ENCODE measurements around the gene CCNDBP1. TPM values are rescaled to one million over a fixed set of nuclear protein-coding genes. Genes with fewer than 3 reads are reported as not detected.

Gene CCNDBP1, protein sequence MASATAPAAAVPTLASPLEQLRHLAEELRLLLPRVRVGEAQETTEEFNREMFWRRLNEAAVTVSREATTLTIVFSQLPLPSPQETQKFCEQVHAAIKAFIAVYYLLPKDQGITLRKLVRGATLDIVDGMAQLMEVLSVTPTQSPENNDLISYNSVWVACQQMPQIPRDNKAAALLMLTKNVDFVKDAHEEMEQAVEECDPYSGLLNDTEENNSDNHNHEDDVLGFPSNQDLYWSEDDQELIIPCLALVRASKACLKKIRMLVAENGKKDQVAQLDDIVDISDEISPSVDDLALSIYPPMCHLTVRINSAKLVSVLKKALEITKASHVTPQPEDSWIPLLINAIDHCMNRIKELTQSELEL
- 77.4 and 117 TPM in 2 replicates for total RNA-seq
- polyA plus RNA-seq = 82.4 and 104 TPM in 2 replicates

DNA sequence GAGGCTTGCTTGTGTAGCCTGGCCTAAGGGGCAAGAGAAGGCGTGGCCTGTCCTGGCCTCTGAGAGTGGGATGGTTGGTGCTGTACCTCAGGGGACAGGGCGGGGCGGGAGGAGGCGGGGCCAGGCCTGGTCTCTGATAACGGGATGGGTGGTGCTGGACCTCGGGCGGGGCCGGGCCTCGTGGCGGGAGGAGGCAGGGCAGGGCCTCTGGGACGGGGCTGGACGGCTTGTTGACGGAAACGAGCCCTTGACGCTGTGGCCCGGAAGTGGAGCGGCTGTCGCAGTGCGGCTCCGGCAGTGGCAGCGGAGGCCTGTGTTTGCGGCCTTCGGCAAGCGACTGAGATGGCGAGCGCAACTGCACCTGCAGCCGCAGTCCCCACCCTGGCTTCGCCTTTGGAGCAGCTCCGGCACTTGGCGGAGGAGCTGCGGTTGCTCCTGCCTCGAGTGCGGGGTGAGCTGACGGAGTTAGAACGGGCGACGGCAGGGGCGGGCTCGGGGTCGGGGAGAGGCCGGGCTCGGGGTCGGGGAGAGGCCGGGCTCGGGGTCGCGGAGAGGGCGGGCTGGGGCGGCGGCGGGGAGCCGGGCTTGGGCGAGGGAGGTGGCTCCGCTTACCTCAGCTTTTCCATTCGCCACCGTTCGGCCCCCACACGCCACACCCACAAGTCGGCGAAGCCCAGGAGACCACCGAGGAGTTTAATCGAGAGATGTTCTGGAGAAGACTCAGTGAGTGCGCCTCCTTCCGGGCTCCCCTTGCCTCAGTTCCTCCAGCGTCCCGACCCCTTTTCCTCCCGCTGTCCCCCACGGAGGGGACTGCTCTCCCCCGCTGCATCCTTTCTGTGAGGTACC lies at the start of gene CCNDBP1:
CCNDBP1 (plus strand) TSS at position 247 of the 846 bp plus-strand sequence; CDS start at position 343, 96 bp downstream.
- peak; percentile 81 to 97 for DNase-seq (ENCODE audit: low read depth in 1 of 2, low spot score in 1 of 2)
- Histone ChIP-seq H3K27ac (peak within 1 kb of the TSS; percentile 92), H3K9me3 (ENCODE audit: low read depth) (no peaks in the 10 kb centered on the region), H3K4me1 (ENCODE audit: low read depth) (peaks cover 2% of the 10 kb centered on the region), H3K36me3 (peaks cover 5% of the 10 kb centered on the region), H3K4me3 (peak within 1 kb of the TSS; percentile 58), H3K27me3 (no peaks in the 10 kb centered on the region)
- TF ChIP-seq, protein P1, sequence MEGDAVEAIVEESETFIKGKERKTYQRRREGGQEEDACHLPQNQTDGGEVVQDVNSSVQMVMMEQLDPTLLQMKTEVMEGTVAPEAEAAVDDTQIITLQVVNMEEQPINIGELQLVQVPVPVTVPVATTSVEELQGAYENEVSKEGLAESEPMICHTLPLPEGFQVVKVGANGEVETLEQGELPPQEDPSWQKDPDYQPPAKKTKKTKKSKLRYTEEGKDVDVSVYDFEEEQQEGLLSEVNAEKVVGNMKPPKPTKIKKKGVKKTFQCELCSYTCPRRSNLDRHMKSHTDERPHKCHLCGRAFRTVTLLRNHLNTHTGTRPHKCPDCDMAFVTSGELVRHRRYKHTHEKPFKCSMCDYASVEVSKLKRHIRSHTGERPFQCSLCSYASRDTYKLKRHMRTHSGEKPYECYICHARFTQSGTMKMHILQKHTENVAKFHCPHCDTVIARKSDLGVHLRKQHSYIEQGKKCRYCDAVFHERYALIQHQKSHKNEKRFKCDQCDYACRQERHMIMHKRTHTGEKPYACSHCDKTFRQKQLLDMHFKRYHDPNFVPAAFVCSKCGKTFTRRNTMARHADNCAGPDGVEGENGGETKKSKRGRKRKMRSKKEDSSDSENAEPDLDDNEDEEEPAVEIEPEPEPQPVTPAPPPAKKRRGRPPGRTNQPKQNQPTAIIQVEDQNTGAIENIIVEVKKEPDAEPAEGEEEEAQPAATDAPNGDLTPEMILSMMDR (IDR thresholded peaks at IDR 0.05; ENCODE audit: low read depth, low read length) = peak; percentile 50

DNA sequence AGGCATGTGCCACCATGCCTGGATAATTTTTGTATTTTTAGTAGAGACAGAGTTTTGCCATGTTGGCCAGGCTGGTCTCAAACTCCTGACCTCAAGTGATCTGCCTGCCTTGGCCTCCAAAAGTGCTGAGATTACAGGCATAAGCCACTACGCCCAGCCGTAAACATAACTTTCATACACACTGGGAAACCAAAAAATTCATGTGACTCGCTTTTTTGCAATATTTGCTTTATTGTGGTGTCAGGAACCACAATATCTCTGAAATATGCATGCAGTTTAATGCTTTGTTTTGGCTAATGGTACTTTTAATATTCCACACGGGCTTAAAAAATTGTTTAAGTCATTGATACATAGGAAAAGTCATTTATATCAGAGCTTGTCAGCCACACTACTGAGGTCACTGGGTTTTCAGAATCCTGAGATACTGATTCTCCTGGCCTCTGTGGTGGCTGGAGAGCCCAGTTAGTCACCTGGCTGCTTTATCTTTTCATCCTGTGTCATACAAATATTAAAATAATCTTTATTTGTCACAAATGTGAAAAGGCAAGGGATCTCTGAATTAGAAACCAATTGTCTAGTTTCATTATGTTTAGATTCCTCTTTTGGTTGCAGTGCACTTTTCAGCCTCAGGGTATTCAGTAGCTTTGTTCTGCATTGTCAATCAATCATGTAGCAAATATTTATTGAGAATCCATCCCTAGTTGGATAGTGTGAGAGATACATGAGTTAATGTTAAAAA lies 41.8 kb upstream of the CCNDBP1 start:
- Histone ChIP-seq H3K27ac (no peak overlapping the region), H3K9me3 (ENCODE audit: low read depth) (no peaks in the 10 kb centered on the region), H3K4me1 (ENCODE audit: low read depth) (no peaks in the 10 kb centered on the region), H3K27me3 (no peaks in the 10 kb centered on the region), H3K4me3 (no peak overlapping the region), H3K36me3 (peaks cover 3% of the 10 kb centered on the region)
- TF ChIP-seq, protein P1 (IDR thresholded peaks at IDR 0.05; ENCODE audit: low read depth, low read length) = no peak
- no peak for DNase-seq (ENCODE audit: low read depth in 1 of 2, low spot score in 1 of 2)

DNA sequence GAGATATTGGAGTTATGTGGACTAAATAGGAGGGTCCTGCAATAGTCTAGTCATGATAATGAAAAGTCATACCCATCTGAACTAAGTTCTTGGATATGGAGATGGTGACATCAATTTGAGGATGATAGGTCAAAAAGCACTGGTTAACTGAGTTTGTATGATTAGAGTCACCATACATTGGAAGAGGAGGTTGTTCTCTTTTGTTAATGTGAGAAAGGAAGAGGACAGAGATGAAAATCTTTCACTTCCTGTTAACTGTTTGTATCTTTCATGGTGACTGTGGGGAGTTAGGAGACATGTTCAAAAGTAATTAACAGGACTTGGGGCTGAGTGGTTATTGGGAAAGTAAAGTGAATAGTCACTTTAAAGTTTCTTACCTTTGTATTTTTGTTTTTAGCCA lies 40.7 kb upstream of the CCNDBP1 start:
- no peaks in the 10 kb centered on the region for H3K27me3 ChIP-seq
- no peaks in the 10 kb centered on the region for H3K4me1 ChIP-seq (ENCODE audit: low read depth)
- no peak for DNase-seq (ENCODE audit: low read depth in 1 of 2, low spot score in 1 of 2)
- H3K4me3 ChIP-seq = no peak overlapping the region
- TF ChIP-seq, protein P1 (IDR thresholded peaks at IDR 0.05; ENCODE audit: low read depth, low read length) = no peak
- no peak overlapping the region for H3K27ac ChIP-seq
- no peaks in the 10 kb centered on the region for H3K9me3 ChIP-seq (ENCODE audit: low read depth)
- H3K36me3 ChIP-seq = peaks cover 7% of the 10 kb centered on the region

DNA sequence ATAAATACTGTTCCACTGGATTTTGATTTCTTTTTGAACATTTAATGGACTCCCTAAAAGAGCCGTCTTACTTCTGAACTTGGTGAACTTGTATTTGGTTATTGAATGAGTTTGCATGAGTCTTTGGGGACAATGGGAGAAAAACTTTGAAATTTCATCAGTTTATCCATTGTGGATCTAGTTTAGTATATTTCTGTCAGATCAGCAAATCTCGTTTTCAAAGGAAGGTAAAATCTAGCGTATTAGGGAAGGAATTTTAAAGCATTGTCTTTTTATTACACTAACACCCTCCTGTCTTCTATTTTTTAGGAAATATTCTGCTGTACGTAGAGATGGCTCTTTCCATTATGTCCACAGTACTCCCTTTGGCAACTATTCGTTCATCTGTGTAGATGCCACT lies 39.0 kb upstream of the CCNDBP1 start:
- Histone ChIP-seq H3K4me3 (no peak overlapping the region), H3K36me3 (peaks cover 7% of the 10 kb centered on the region), H3K27ac (no peak overlapping the region), H3K9me3 (ENCODE audit: low read depth) (no peaks in the 10 kb centered on the region), H3K27me3 (no peaks in the 10 kb centered on the region), H3K4me1 (ENCODE audit: low read depth) (no peaks in the 10 kb centered on the region)
- TF ChIP-seq, protein P1 (IDR thresholded peaks at IDR 0.05; ENCODE audit: low read depth, low read length) = no peak
- no peak for DNase-seq (ENCODE audit: low read depth in 1 of 2, low spot score in 1 of 2)

DNA sequence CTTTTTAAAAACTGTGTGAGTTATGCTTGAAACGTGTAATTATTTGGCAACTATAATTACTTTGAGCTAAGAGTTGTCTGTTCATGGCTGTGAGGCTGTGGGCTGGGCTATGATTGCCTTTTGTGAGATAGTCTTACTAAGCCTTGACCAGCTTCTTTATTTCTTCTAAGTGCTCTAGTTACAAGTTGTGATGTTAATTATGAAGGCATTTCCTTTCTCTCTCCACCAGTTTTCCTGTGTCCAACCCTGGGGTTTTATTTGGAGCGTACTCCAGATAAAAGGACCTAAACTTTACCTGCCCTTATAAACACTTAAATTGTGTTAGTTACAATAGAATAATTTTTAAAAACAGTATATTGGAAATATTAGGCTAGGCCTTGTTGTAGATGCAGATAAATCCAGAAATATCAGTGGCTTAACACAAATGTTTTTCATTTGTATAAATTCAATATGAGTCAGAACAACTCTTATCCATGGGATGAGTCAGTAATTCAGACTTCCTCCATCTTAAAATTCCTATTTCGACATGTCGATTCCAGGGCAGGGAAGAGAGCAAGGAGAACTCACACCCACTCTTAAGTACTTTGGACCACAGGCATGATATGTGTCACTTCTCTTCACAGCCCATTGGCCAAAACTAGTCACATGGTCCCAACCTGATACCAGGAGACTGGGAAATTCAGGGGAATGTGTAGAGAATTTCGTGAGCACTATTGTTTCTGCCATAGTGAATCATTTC lies 34.8 kb upstream of the CCNDBP1 start:
- Histone ChIP-seq H3K27ac (no peak overlapping the region), H3K4me3 (no peak overlapping the region), H3K4me1 (ENCODE audit: low read depth) (no peaks in the 10 kb centered on the region), H3K9me3 (ENCODE audit: low read depth) (no peaks in the 10 kb centered on the region), H3K36me3 (peaks cover 11% of the 10 kb centered on the region), H3K27me3 (no peaks in the 10 kb centered on the region)
- DNase-seq (ENCODE audit: low read depth in 1 of 2, low spot score in 1 of 2) = peak in 1 of 2 donors; percentile 84
- TF ChIP-seq, protein P1 (IDR thresholded peaks at IDR 0.05; ENCODE audit: low read depth, low read length) = no peak
